Natural killer cell (primary cell): ENCODE measurements around the gene HK3. TPM values are rescaled to one million over a fixed set of nuclear protein-coding genes. Genes with fewer than 3 reads are reported as not detected.

Experiments
- ATAC-seq, 3 donors: fragments of 150-1000 bp in 2 of 3; fragments of 200-7000 bp in 1 of 3; cut with Tn5 transposase; 1 replicate in 1 of 3; 2 replicates in 2 of 3; pipeline ENCODE4 v1.10.0; 2021; ENCODE audit warnings: mild to moderate bottlenecking in 2 of 3, moderate library complexity in 2 of 3
- DNase-seq, 2 donors: peaks; one replicate each; pipeline versions ENCODE4 v3.0.0 to v3.0.0-alpha.2; 2013 to 2021; ENCODE audit warnings: mixed read lengths in 1 of 2
- H3K27ac ChIP-seq: one replicate; pipeline ENCODE4 v1.5.1; 2013; ENCODE audit warnings: mild to moderate bottlenecking, low read length
- H3K27me3 ChIP-seq: one replicate; pipeline ENCODE4 v1.6.1; 2013; ENCODE audit warnings: low read length; ENCODE audit not compliant: control insufficient read depth, insufficient read depth
- H3K36me3 ChIP-seq: one replicate; pipeline ENCODE4 v1.6.1; 2013; ENCODE audit warnings: low read length; ENCODE audit not compliant: control insufficient read depth, insufficient read depth
- H3K4me1 ChIP-seq: one replicate; pipeline ENCODE4 v1.6.1; 2013; ENCODE audit warnings: low read length; ENCODE audit not compliant: control insufficient read depth, insufficient read depth
- H3K4me3 ChIP-seq: one replicate; pipeline ENCODE4 v1.5.1; 2013; ENCODE audit warnings: low read length
- H3K9me3 ChIP-seq: one replicate; pipeline ENCODE4 v1.6.1; 2013; ENCODE audit warnings: low read length; ENCODE audit not compliant: control insufficient read depth, insufficient read depth
- H3K27ac Mint-ChIP-seq, 2 donors: one replicate each; pipeline ENCODE4 v1.8.0; 2022; ENCODE audit warnings: mild to moderate bottlenecking in 2 of 2, mixed read lengths in 2 of 2, moderate library complexity in 1 of 2
- H3K27me3 Mint-ChIP-seq, 2 donors: one replicate each; pipeline ENCODE4 v1.8.0; 2022; ENCODE audit warnings: low read depth in 2 of 2, mixed read lengths in 2 of 2
- H3K36me3 Mint-ChIP-seq: one replicate; pipeline ENCODE4 v1.8.0; 2022; ENCODE audit warnings: mixed read lengths
- H3K4me1 Mint-ChIP-seq, 2 donors: one replicate each; pipeline ENCODE4 v1.8.0; 2022; ENCODE audit warnings: mixed read lengths in 2 of 2
- H3K4me3 Mint-ChIP-seq: one replicate; pipeline ENCODE4 v1.8.0; 2022; ENCODE audit warnings: mild to moderate bottlenecking, moderate library complexity, mixed read lengths
- H3K9me3 Mint-ChIP-seq, 2 donors: one replicate each; pipeline ENCODE4 v1.8.0; 2022; ENCODE audit warnings: mixed read lengths in 2 of 2
- WGBS: methylation state at CpG from one replicate; pipeline ENCODE4 v1.1.7; 2013; ENCODE audit warnings: missing lambda C conversion rate; ENCODE audit not compliant: insufficient coverage; 5-methylcytosine and 5-hydroxymethylcytosine counted together
- intact Hi-C: fragments of 100-400 bp; cut with micrococcal nuclease; formaldehyde crosslinking; loops from one replicate; pipeline ENCODE4 v1.14.2; 2022
- total RNA-seq, 4 donors: library from RNA; stranded (reverse); fragments of 120-200 nt in 1 of 4; gene quantifications; one replicate each; pipeline versions ENCODE4 v1.2.3 to v1.2.4, GENCODE V29; 2013 to 2022
- TF ChIP-seq, protein P1 (sequence below): fragments of 200-600 bp; IDR thresholded peaks from one replicate; pipeline ENCODE4 v1.8.0; 2022; ENCODE audit warnings: antibody characterized with exemption

HK3 gene
- total RNA-seq, 3 donors from 2014 or later (not counting 1 experiment from before 2014, with no cell fraction given) = 6.6 to 56.1 (median 26.2) TPM

GRCh38 chr5:176888016-176888864 lies 10.9 kb downstream of the HK3 start:
- WGBS = 89% methylated on average over 27 of the region's 27 CpGs
- DNase-seq = no peak
- Mint-ChIP-seq H3K4me3 (no peak overlapping the region), H3K9me3 (no peaks in the 10 kb centered on the region), H3K27me3 (peaks cover 4 to 15% of the 10 kb centered on the region in 2 donors), H3K27ac (no peak overlapping the region), H3K4me1 (no peaks in the 10 kb centered on the region), H3K36me3 (no peaks in the 10 kb centered on the region)
- Histone ChIP-seq H3K27me3 (no peaks in the 10 kb centered on the region), H3K27ac (no peak overlapping the region), H3K9me3 (no peaks in the 10 kb centered on the region), H3K36me3 (no peaks in the 10 kb centered on the region), H3K4me3 (no peak overlapping the region), H3K4me1 (no peaks in the 10 kb centered on the region)
- TF ChIP-seq, protein P1, sequence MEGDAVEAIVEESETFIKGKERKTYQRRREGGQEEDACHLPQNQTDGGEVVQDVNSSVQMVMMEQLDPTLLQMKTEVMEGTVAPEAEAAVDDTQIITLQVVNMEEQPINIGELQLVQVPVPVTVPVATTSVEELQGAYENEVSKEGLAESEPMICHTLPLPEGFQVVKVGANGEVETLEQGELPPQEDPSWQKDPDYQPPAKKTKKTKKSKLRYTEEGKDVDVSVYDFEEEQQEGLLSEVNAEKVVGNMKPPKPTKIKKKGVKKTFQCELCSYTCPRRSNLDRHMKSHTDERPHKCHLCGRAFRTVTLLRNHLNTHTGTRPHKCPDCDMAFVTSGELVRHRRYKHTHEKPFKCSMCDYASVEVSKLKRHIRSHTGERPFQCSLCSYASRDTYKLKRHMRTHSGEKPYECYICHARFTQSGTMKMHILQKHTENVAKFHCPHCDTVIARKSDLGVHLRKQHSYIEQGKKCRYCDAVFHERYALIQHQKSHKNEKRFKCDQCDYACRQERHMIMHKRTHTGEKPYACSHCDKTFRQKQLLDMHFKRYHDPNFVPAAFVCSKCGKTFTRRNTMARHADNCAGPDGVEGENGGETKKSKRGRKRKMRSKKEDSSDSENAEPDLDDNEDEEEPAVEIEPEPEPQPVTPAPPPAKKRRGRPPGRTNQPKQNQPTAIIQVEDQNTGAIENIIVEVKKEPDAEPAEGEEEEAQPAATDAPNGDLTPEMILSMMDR = no peak
- intact Hi-C loops = no loop called here
- no peak for ATAC-seq

DNA sequence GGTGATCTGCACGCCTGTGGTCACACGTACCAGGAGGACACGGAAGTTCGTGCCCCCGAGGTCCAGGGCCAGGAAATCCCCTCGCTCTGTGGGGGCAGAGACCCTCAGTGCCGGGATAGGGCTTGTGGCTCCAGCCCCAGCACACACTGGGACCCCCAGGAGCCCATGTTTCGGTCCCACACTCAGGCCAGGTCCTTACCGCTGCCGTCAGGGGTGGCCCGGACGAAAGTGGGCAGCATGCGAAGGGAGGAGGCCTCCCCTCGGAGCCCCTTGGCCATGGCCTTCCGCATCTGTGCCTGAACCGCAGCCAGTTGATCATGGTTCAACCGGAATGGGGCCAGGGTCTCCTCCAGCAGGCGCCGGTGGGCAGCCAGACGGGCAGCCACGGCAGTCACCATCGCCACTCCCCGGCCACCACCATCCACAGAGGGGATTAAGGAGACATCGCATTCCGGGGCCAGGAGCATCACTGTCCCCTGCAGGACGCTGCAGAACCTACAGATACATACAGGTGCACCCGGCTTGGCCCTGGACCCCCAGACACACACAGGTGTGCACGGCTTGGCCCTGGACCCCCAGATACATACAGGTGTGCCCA lies 11.8 kb downstream of the HK3 start:
- H3K4me1 Mint-ChIP-seq = no peaks in the 10 kb centered on the region
- ATAC-seq (no peak), DNase-seq (no peak)
- Histone ChIP-seq H3K4me3 (no peak overlapping the region), H3K4me1 (no peaks in the 10 kb centered on the region), H3K9me3 (no peaks in the 10 kb centered on the region), H3K27me3 (no peaks in the 10 kb centered on the region), H3K27ac (no peak overlapping the region), H3K36me3 (no peaks in the 10 kb centered on the region)
- TF ChIP-seq, protein P1 = no peak
- H3K4me3 Mint-ChIP-seq = no peak overlapping the region
- H3K9me3 Mint-ChIP-seq = no peaks in the 10 kb centered on the region
- WGBS = 85% methylated on average over 28 of the region's 28 CpGs
- H3K27ac Mint-ChIP-seq = no peak overlapping the region
- H3K36me3 Mint-ChIP-seq = no peaks in the 10 kb centered on the region
- intact Hi-C loops = no loop called here
- peaks cover 4 to 17% of the 10 kb centered on the region in 2 donors for H3K27me3 Mint-ChIP-seq

DNA sequence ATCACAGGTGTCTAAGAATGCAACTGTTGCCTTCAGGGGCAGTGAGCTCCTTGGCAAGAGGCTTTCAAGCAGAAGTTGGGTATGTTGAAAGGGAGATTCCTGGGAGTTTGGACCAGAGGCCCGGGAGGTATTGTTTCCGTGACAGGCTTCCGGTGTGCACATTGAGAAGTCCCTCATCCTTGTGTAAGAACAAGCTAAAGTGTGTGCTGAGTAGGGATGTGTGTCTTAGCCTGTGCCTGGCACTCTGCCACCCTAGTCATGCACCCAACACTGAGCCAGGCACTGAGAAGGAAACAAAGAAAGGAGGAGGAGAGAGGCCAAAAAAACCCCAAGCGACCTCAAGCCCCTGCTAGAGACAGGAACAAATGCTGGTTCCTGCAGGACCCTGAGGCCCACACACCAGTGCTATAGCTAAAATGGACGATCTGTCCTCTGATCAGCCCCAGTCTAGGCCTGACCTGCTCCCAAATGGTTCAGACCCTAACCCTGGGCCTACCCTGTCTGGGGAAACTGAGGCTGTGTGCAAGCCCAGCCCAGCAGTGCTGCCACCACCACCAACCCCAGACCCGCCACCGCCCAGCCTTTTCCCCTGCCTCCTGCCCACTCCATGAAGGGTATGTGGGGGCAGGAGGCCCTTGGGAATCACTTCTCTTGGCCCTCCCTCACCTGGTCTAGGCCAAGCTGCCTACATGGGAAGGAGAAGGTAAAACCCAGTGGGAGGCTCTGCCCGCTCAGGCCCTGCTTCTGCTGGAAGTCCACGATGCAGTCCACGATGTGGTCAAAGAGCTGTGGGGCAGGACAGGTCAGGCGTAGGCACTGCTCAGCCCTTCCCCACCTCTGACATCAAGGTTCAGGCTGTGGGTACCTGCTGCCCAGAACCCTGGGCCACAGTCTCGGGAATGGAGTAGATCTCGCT lies 12.6 kb downstream of the HK3 start:
- Histone ChIP-seq H3K27ac (no peak overlapping the region), H3K4me1 (no peaks in the 10 kb centered on the region), H3K27me3 (no peaks in the 10 kb centered on the region), H3K36me3 (no peaks in the 10 kb centered on the region), H3K9me3 (no peaks in the 10 kb centered on the region), H3K4me3 (no peak overlapping the region)
- TF ChIP-seq, protein P1 = no peak
- intact Hi-C loops = no loop called here
- Mint-ChIP-seq H3K27ac (no peak overlapping the region), H3K4me1 (no peaks in the 10 kb centered on the region), H3K9me3 (no peaks in the 10 kb centered on the region), H3K27me3 (peaks cover 2 to 12% of the 10 kb centered on the region in 2 donors), H3K4me3 (no peak overlapping the region), H3K36me3 (no peaks in the 10 kb centered on the region)
- DNase-seq (no peak), ATAC-seq (no peak)
- WGBS = 91% methylated on average over 13 of the region's 13 CpGs
